ENCODE data around the gene ROR1. TPM values are rescaled to one million over a fixed set of nuclear protein-coding genes. Genes with fewer than 3 reads are reported as not detected.

Gene ROR1
- polyA plus RNA-seq, 1 of the 3 experiments (the other 2 are of a cell fraction) = 4.0 TPM

DNA sequence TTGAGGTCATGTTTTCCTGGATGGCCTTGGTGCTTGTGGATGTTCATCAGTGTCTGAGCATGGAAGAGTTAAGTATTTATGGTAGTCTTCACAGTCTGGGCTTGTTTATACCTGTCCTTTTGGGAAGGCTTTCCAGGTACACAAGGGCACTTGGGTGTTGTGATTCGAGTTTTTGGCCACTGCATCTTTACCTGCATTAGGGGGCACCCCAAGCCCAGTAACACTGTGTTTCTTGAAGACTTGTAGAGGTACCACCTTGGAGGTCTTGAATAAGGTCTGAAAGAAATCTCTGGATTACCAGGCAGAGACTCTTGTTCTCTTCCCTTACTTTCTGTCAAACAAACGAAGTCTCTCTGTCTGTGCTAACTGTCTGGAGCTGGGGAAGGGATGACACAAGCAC, 34.4 kb upstream of the ROR1 start (continued):
- TF ChIP-seq EZH2phosphoT487 (IDR thresholded peaks at IDR 0.05; ENCODE audit: borderline replicate concordance, low read depth) (no peak), RAD21 (IDR thresholded peaks at IDR 0.05; ENCODE audit: low read length) (no peak)
- TF ChIP-seq, protein P1, sequence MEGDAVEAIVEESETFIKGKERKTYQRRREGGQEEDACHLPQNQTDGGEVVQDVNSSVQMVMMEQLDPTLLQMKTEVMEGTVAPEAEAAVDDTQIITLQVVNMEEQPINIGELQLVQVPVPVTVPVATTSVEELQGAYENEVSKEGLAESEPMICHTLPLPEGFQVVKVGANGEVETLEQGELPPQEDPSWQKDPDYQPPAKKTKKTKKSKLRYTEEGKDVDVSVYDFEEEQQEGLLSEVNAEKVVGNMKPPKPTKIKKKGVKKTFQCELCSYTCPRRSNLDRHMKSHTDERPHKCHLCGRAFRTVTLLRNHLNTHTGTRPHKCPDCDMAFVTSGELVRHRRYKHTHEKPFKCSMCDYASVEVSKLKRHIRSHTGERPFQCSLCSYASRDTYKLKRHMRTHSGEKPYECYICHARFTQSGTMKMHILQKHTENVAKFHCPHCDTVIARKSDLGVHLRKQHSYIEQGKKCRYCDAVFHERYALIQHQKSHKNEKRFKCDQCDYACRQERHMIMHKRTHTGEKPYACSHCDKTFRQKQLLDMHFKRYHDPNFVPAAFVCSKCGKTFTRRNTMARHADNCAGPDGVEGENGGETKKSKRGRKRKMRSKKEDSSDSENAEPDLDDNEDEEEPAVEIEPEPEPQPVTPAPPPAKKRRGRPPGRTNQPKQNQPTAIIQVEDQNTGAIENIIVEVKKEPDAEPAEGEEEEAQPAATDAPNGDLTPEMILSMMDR (IDR thresholded peaks at IDR 0.05) = no peak

DNA sequence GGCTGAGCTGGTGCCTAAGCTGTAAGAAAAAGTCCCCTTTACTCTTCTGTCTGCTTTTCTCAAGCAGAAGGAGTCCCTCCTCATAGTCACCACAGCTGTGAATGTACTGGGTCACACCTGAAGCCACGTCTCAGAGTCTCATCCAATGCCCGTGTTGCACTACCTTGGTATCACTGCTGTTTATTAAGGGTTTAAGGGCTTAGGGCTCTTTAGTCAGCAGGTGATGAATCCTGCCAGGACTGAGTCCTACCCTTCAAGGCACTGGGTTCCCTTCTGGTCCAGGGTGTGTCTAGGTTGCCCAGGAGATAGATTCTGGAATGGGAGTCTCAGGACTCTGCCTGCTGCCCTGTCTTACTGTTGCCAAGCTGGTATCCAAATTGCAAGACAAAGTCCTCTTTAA, 33.4 kb upstream of the ROR1 start:
- TF ChIP-seq GABPA (IDR thresholded peaks at IDR 0.05; ENCODE audit: low read depth) (no peak), SMC3 (IDR thresholded peaks at IDR 0.05; ENCODE audit: low read depth, low read length) (no peak), TCF12 (IDR thresholded peaks at IDR 0.05) (no peak), CHD2 (IDR thresholded peaks at IDR 0.05; ENCODE audit: low read length, partially characterized antibody) (no peak), SIN3A (IDR thresholded peaks at IDR 0.05; ENCODE audit: borderline replicate concordance, low read depth, low read length) (no peak), EZH2phosphoT487 (IDR thresholded peaks at IDR 0.05; ENCODE audit: borderline replicate concordance, low read depth) (no peak), TEAD4 (IDR thresholded peaks at IDR 0.05; ENCODE audit: borderline replicate concordance, insufficient read depth) (no peak), RAD21 (IDR thresholded peaks at IDR 0.05; ENCODE audit: low read length) (no peak), ELF1 (IDR thresholded peaks at IDR 0.05) (no peak), NFIC (IDR thresholded peaks at IDR 0.05; ENCODE audit: borderline replicate concordance) (no peak), EP300 (IDR thresholded peaks at IDR 0.05; ENCODE audit: borderline replicate concordance in 1 of 2, low read depth in 1 of 2, low read length in 1 of 2) (no peak), POLR2AphosphoS5 (IDR thresholded peaks at IDR 0.05; ENCODE audit: low read depth, low read length) (no peak), RCOR1 (IDR thresholded peaks at IDR 0.05; ENCODE audit: low read length) (no peak)
- TF ChIP-seq, protein P2, sequence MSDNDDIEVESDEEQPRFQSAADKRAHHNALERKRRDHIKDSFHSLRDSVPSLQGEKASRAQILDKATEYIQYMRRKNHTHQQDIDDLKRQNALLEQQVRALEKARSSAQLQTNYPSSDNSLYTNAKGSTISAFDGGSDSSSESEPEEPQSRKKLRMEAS (IDR thresholded peaks at IDR 0.05; ENCODE audit: low read depth) = no peak
- Histone ChIP-seq H3K4me2 (no peak overlapping the region), H3F3A (replicated peaks; ENCODE audit: insufficient read depth) (no peaks in the 10 kb centered on the region), H3K4me1 (ENCODE audit: control insufficient read depth in 1 of 2, insufficient read depth in 2 of 2, low read depth in 1 of 2, low read length in 1 of 2) (no peaks in the 10 kb centered on the region), H3K9me2 (no peaks in the 10 kb centered on the region), H4K20me1 (ENCODE audit: insufficient read depth) (no peaks in the 10 kb centered on the region), H3K27me3 (ENCODE audit: insufficient read depth) (no peaks in the 10 kb centered on the region), H3K36me3 (replicated peaks in 1 of 2; ENCODE audit: control insufficient read depth in 1 of 2, insufficient read depth in 2 of 2, low read length in 1 of 2) (no peaks in the 10 kb centered on the region), H3K79me2 (ENCODE audit: insufficient read depth) (no peaks in the 10 kb centered on the region), H3K9ac (no peak overlapping the region), H3K27ac (ENCODE audit: low read depth in 2 of 2, low read length in 1 of 2) (no peak overlapping the region), H3K4me3 (ENCODE audit: low read depth in 2 of 2, low read length in 1 of 2) (no peak overlapping the region), H3K9me3 (no peaks in the 10 kb centered on the region), H2AFZ (ENCODE audit: low read depth) (no peak overlapping the region)
- POLR2A ChIA-PET = no interaction called here
- CTCF ChIA-PET = interaction anchor here (1.2 kb wide), 1 partner anchor 11 kb away, joined by 3 read pairs; no protein-coding TSS in a partner anchor
- no peak for DNase-seq
- WGBS (ENCODE audit: low lambda C conversion rate) = no CpG with 5 or more reads among the region's 2 CpGs

DNA sequence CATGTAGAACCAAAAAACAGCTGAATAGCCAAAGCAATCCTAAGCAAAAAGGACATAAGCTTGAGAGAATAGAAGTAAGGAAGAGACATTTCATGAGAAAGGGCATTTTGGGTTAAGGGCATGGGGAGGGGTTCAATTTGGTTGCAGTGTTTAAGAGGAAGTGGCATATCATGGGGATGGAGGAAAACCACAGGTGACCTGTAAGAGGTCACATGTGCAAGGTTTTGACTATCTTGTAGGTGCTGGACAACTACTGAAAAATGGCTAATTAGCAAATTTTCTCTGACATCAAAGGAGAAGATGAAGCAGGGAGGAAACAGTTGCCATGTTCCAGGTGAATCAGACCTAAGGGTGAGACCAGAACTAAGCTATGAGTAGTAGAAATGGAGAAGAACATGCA, 31.3 kb upstream of the ROR1 start:
- Histone ChIP-seq H3K36me3 (replicated peaks in 1 of 2; ENCODE audit: control insufficient read depth in 1 of 2, insufficient read depth in 2 of 2, low read length in 1 of 2) (no peaks in the 10 kb centered on the region), H3K27ac (ENCODE audit: low read depth in 2 of 2, low read length in 1 of 2) (no peak overlapping the region), H3K9me2 (no peaks in the 10 kb centered on the region), H3K4me1 (ENCODE audit: control insufficient read depth in 1 of 2, insufficient read depth in 2 of 2, low read depth in 1 of 2, low read length in 1 of 2) (peaks cover 0 to 7% of the 10 kb centered on the region in 2 experiments; a peak in 1 of 4 replicates), H3K9ac (no peak overlapping the region), H3K4me2 (no peak overlapping the region), H4K20me1 (ENCODE audit: insufficient read depth) (no peaks in the 10 kb centered on the region), H3K4me3 (ENCODE audit: low read depth in 2 of 2, low read length in 1 of 2) (no peak overlapping the region), H2AFZ (ENCODE audit: low read depth) (no peak overlapping the region), H3K9me3 (no peaks in the 10 kb centered on the region), H3K79me2 (ENCODE audit: insufficient read depth) (no peaks in the 10 kb centered on the region), H3K27me3 (ENCODE audit: insufficient read depth) (no peaks in the 10 kb centered on the region), H3F3A (replicated peaks; ENCODE audit: insufficient read depth) (peaks cover 6% of the 10 kb centered on the region)
- ChIA-PET POLR2A (no interaction called here), CTCF (interaction anchor here (1.2 kb wide), 1 partner anchor 50 kb away, joined by 3 read pairs; no protein-coding TSS in a partner anchor)
- DNase-seq = no peak
- TF ChIP-seq, protein P2 (IDR thresholded peaks at IDR 0.05; ENCODE audit: low read depth) = no peak
- TF ChIP-seq, protein P1 (IDR thresholded peaks at IDR 0.05) = no peak
- TF ChIP-seq SMC3 (IDR thresholded peaks at IDR 0.05; ENCODE audit: low read depth, low read length) = no peak
- TF ChIP-seq USF2 (IDR thresholded peaks at IDR 0.05; ENCODE audit: borderline replicate concordance, low read depth, low read length) = no peak
- TF ChIP-seq, protein P3, sequence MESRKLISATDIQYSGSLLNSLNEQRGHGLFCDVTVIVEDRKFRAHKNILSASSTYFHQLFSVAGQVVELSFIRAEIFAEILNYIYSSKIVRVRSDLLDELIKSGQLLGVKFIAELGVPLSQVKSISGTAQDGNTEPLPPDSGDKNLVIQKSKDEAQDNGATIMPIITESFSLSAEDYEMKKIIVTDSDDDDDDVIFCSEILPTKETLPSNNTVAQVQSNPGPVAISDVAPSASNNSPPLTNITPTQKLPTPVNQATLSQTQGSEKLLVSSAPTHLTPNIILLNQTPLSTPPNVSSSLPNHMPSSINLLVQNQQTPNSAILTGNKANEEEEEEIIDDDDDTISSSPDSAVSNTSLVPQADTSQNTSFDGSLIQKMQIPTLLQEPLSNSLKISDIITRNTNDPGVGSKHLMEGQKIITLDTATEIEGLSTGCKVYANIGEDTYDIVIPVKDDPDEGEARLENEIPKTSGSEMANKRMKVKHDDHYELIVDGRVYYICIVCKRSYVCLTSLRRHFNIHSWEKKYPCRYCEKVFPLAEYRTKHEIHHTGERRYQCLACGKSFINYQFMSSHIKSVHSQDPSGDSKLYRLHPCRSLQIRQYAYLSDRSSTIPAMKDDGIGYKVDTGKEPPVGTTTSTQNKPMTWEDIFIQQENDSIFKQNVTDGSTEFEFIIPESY (IDR thresholded peaks at IDR 0.05; ENCODE audit: borderline replicate concordance, low read depth) = no peak
